BE2C (cell line): ENCODE results near the gene ANO5.
"Not testable (repeated sequence)": the region's sequence is repeated elsewhere in the genome, so short reads cannot be mapped to it uniquely, and the experiment has no call there.

Experiments used
- DNase-seq: peaks from one replicate; pipeline ENCODE4 v3.0.0-alpha.2; 2020
- H3K27me3 ChIP-seq: fragments of 250-450 bp; sonication (Bioruptor Pico); 2 replicates; pipeline ENCODE4 v1.5.1; 2020; ENCODE audit warnings: mild to moderate bottlenecking
- H3K36me3 ChIP-seq: fragments of 250-450 bp; sonication (Bioruptor Pico); 2 replicates; pipeline ENCODE4 v1.5.1; 2020; ENCODE audit warnings: mild to moderate bottlenecking
- H3K4me1 ChIP-seq: fragments of 250-450 bp; sonication (Bioruptor Pico); 2 replicates; pipeline ENCODE4 v1.5.1; 2020
- H3K4me3 ChIP-seq: 2 replicates; pipeline ENCODE4 v1.5.1; 2011; ENCODE audit warnings: low read depth, low read length
- H3K9me3 ChIP-seq: fragments of 250-450 bp; sonication (Bioruptor Pico); 2 replicates; pipeline ENCODE4 v1.5.1; 2020
- TF ChIP-seq, protein P1 (sequence below): IDR thresholded peaks from 2 replicates; pipeline ENCODE4 v1.5.1; 2012; ENCODE audit warnings: mild to moderate bottlenecking, low read depth, low read length

The ANO5 gene

DNA sequence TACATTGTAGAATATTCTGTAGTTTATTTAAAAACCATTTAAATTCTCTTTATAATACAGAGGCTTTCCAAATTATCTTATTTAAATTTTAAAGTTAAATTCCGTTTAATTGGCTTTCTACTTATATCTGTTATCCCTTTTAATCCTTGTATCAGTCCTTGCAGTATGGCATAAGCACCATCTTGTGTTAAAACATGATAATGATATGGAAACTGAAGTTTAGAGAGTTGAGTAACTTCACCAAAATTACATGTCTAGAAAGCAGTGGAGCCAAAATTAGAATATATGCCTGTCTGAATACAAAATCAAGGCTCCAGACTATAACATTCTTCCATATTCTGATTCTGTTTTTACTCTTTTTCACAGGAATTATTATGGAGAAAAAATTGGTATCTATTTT lies 57.0 kb downstream of the ANO5 start:
- TF ChIP-seq, protein P1, sequence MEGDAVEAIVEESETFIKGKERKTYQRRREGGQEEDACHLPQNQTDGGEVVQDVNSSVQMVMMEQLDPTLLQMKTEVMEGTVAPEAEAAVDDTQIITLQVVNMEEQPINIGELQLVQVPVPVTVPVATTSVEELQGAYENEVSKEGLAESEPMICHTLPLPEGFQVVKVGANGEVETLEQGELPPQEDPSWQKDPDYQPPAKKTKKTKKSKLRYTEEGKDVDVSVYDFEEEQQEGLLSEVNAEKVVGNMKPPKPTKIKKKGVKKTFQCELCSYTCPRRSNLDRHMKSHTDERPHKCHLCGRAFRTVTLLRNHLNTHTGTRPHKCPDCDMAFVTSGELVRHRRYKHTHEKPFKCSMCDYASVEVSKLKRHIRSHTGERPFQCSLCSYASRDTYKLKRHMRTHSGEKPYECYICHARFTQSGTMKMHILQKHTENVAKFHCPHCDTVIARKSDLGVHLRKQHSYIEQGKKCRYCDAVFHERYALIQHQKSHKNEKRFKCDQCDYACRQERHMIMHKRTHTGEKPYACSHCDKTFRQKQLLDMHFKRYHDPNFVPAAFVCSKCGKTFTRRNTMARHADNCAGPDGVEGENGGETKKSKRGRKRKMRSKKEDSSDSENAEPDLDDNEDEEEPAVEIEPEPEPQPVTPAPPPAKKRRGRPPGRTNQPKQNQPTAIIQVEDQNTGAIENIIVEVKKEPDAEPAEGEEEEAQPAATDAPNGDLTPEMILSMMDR, result no peak
- Histone ChIP-seq H3K27me3 (no peaks in the 10 kb centered on the region), H3K4me3 (no peak overlapping the region), H3K36me3 (no peaks in the 10 kb centered on the region), H3K9me3 (no peaks in the 10 kb centered on the region), H3K4me1 (no peaks in the 10 kb centered on the region)
- DNase-seq, result no peak

GRCh38 chr11:22256876-22257275 lies 64.0 kb downstream of the ANO5 start:
- TF ChIP-seq, protein P1, result no peak

GRCh38 chr11:22263613-22264012 lies 70.7 kb downstream of the ANO5 start:
- H3K4me1 ChIP-seq, result no peaks in the 10 kb centered on the region
- no peak for DNase-seq
- H3K36me3 ChIP-seq, result no peaks in the 10 kb centered on the region
- no peak overlapping the region for H3K4me3 ChIP-seq
- H3K27me3 ChIP-seq, result no peaks in the 10 kb centered on the region
- TF ChIP-seq, protein P1, result no peak
- no peaks in the 10 kb centered on the region for H3K9me3 ChIP-seq

More at GRCh38 chr11:22256876-22257275, 64.0 kb downstream of the ANO5 start:
- H3K9me3 ChIP-seq, result no peaks in the 10 kb centered on the region
- H3K36me3 ChIP-seq, result no peaks in the 10 kb centered on the region
- no peaks in the 10 kb centered on the region for H3K27me3 ChIP-seq
- no peak overlapping the region for H3K4me3 ChIP-seq
- DNase-seq, result no peak
- H3K4me1 ChIP-seq, result no peaks in the 10 kb centered on the region

GRCh38 chr11:22268983-22269624 lies 76.2 kb downstream of the ANO5 start:
- H3K9me3 ChIP-seq, H3K36me3 ChIP-seq, H3K27me3 ChIP-seq, H3K4me3 ChIP-seq, H3K4me1 ChIP-seq, DNase-seq: not testable (repeated sequence)

DNA sequence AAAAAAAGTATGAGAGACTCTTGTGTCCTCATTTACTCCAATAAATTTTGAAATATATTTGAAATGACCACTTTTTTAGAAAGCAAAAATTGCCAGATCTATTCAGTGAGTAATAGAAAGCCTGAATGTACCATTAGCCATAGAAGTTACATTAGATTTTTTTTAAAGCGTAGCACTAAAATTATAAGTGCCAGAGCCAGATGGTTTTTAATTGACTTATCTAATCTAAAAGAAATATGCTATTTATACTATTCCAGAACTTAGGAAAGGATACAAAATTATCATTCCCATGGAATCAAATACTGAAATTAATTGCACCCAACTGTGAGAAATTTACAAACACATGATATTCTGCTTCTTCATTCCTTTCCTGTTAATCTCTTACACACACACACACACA lies 80.9 kb downstream of the ANO5 start:
- no peak for DNase-seq
- H3K36me3 ChIP-seq, result no peaks in the 10 kb centered on the region
- no peaks in the 10 kb centered on the region for H3K27me3 ChIP-seq
- no peaks in the 10 kb centered on the region for H3K9me3 ChIP-seq
- TF ChIP-seq, protein P1, result no peak
- H3K4me1 ChIP-seq, result no peaks in the 10 kb centered on the region; the same call in 1 of the 2 replicates
- H3K4me3 ChIP-seq, result no peak overlapping the region

DNA sequence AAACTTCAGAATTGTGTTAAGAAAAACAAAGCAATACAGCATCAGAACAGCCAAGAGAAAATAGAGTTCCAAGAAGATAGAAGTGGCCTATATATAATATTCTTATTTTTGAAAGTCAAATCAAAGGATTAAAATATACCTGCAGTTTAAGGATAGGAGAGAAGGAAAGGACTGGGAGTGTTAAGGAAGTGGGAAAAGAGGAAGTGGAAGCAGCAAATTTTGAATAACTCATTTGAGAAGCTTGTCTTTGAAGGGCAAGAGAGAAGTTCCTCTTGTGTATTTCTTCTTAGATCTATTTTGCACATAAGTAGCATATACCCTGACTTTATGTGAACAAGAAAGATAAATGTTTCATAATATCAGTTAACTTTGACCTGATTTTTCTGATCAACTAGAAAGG lies 82.7 kb downstream of the ANO5 start:
- Histone ChIP-seq H3K36me3 (no peaks in the 10 kb centered on the region), H3K27me3 (no peaks in the 10 kb centered on the region), H3K4me1 (no peaks in the 10 kb centered on the region; the same call in 1 of the 2 replicates), H3K4me3 (no peak overlapping the region), H3K9me3 (no peaks in the 10 kb centered on the region)
- DNase-seq, result no peak
- TF ChIP-seq, protein P1, result no peak

- H3K4me1 ChIP-seq, result no peaks in the 10 kb centered on the region; the same call in 1 of the 2 replicates
- DNase-seq, result no peak
- H3K9me3 ChIP-seq, result no peaks in the 10 kb centered on the region
- H3K36me3 ChIP-seq, result no peaks in the 10 kb centered on the region
- TF ChIP-seq, protein P1, result no peak
- H3K4me3 ChIP-seq, result no peak overlapping the region
- no peaks in the 10 kb centered on the region for H3K27me3 ChIP-seq
Observed at GRCh38 chr11:22276535-22276934, 83.7 kb downstream of the ANO5 start.

GRCh38 chr11:22284991-22285390 lies 92.1 kb downstream of the ANO5 start:
- not testable (repeated sequence) for H3K36me3 ChIP-seq, H3K4me1 ChIP-seq, H3K9me3 ChIP-seq, H3K4me3 ChIP-seq, DNase-seq, H3K27me3 ChIP-seq
